Measurements from ENCODE around the gene CUX1.
"Not testable (repeated sequence)": the region's sequence is repeated elsewhere in the genome, so short reads cannot be mapped to it uniquely, and the experiment has no call there.

The CUX1 gene

DNA sequence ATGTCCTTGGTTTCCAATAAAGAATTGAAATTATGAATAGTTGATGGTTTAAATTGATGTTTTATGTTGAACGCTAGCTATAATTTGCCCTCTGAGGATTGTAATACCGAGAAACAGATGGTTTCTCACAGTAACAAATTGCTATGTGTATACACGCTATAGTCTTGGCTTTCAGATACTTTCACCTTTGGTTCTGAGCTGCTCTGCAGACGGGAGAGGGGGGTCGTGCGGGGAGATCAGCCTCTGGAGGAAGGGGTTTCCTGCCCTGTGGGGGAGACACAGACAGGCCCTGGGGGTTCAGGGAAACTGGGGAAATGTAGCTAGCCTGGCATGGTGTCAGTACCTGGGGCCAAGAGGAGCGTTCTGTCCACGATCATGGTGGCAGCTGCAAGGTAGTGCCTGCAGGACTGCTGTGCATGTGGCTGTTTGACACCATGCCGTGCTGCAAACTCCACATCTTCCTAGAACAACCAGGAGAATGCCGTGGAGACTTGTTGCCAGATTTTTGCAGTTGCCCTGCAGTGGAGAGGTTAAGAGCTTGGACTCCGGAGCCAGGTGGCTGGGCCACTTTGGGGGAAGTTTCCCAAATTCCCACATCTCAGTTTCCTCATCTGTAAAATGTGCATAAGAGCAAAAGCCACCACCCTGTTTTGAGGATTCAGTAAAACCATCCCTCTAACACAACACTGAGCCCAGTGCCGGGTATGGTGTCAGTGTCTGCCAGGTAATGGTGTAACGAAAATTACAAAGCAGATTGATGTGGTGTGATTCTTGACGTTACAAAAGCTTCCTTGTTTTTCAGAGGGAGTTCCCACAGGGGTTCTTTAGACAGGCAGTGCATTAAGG lies 167.9 kb downstream of the CUX1 start:
- Histone ChIP-seq H3K4me1 (ENCODE audit: control insufficient read depth, low read length) (peaks cover 98% of the 10 kb centered on the region), H3K9me2 (replicated peaks; ENCODE audit: control insufficient read depth, low read length) (no peaks in the 10 kb centered on the region), H3K9me3 (ENCODE audit: control insufficient read depth, insufficient read depth, low read length) (peaks cover 9% of the 10 kb centered on the region; the same call in 1 of the 2 replicates), H3K4me2 (ENCODE audit: low read length) (peak overlapping the region; percentile 66), H3K36me3 (ENCODE audit: control insufficient read depth, low read length) (peaks cover 44% of the 10 kb centered on the region), H4K20me1 (ENCODE audit: control insufficient read depth, insufficient read depth, low read depth, low read length) (no peaks in the 10 kb centered on the region), H3K79me2 (ENCODE audit: control insufficient read depth, low read length) (peaks cover 80% of the 10 kb centered on the region), H3K4me3 (ENCODE audit: low read length) (peak overlapping the region; percentile 70), H3K27ac (ENCODE audit: low read depth, low read length) (peak overlapping the region; percentile 91), H3K27me3 (ENCODE audit: control insufficient read depth, low read length) (no peaks in the 10 kb centered on the region), H3F3A (ENCODE audit: control insufficient read depth, insufficient read depth) (peaks cover 68% of the 10 kb centered on the region)
- TF ChIP-seq EZH2phosphoT487 (IDR thresholded peaks at IDR 0.05; ENCODE audit: borderline replicate concordance, low read length) = no peak
- TF ChIP-seq, protein P1, sequence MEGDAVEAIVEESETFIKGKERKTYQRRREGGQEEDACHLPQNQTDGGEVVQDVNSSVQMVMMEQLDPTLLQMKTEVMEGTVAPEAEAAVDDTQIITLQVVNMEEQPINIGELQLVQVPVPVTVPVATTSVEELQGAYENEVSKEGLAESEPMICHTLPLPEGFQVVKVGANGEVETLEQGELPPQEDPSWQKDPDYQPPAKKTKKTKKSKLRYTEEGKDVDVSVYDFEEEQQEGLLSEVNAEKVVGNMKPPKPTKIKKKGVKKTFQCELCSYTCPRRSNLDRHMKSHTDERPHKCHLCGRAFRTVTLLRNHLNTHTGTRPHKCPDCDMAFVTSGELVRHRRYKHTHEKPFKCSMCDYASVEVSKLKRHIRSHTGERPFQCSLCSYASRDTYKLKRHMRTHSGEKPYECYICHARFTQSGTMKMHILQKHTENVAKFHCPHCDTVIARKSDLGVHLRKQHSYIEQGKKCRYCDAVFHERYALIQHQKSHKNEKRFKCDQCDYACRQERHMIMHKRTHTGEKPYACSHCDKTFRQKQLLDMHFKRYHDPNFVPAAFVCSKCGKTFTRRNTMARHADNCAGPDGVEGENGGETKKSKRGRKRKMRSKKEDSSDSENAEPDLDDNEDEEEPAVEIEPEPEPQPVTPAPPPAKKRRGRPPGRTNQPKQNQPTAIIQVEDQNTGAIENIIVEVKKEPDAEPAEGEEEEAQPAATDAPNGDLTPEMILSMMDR (IDR thresholded peaks at IDR 0.05; ENCODE audit: low read depth, low read length, poor library complexity, severe bottlenecking) = no peak

DNA sequence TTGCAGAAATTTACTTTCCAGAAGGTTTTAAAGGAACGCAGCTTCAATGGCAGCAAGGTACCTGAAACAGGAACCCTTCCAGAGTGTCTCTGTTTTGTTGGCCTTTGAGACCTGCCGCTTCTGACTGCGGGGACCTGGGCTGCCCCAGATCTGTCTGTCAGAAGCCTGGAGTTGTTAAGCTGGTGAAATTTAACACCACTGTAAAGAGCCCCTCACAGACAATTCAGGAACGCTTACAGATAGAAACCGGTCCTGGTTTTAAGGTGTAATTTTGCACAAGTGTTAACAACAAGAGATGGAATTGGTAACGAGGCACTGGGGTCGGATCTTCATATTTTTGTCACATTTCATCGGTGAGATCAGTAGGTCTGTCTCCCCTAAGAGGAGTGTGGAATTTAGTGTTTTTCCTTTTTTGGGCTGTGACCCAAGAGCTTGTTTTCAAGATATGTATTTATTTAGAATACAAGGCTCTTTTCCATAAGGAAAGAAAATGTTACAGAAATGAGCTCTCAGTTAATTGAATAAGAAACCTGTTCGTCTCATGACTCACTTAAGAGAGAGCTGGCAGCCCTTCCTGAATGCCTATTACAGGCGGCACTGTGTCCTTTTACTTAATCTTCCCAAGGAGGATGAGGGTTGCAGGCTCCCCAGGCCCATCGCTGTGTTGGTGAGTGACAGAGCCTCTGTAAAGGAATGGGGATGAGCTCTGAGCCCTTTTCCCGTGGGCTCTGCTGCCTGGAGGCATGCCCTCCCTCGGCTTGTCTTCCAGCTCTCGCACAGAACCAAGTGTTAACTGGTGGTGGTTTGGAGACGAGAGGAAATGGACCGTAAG lies 168.7 kb downstream of the CUX1 start:
- Histone ChIP-seq H3K4me2 (ENCODE audit: low read length) (peak overlapping the region; percentile 66), H3K27ac (ENCODE audit: low read depth, low read length) (peak overlapping the region; percentile 91), H3K9me3 (ENCODE audit: control insufficient read depth, insufficient read depth, low read length) (peaks cover 9% of the 10 kb centered on the region; the same call in 1 of the 2 replicates), H3K4me3 (ENCODE audit: low read length) (peak overlapping the region; percentile 70), H3K4me1 (ENCODE audit: control insufficient read depth, low read length) (peaks cover 96% of the 10 kb centered on the region), H3K9me2 (replicated peaks; ENCODE audit: control insufficient read depth, low read length) (no peaks in the 10 kb centered on the region), H4K20me1 (ENCODE audit: control insufficient read depth, insufficient read depth, low read depth, low read length) (no peaks in the 10 kb centered on the region), H3K36me3 (ENCODE audit: control insufficient read depth, low read length) (peaks cover 43% of the 10 kb centered on the region), H3K79me2 (ENCODE audit: control insufficient read depth, low read length) (peaks cover 71% of the 10 kb centered on the region), H3K27me3 (ENCODE audit: control insufficient read depth, low read length) (no peaks in the 10 kb centered on the region), H3F3A (ENCODE audit: control insufficient read depth, insufficient read depth) (peaks cover 69% of the 10 kb centered on the region)
- no peak for TF ChIP-seq EZH2phosphoT487 (IDR thresholded peaks at IDR 0.05; ENCODE audit: borderline replicate concordance, low read length)
- TF ChIP-seq, protein P1 (IDR thresholded peaks at IDR 0.05; ENCODE audit: low read depth, low read length, poor library complexity, severe bottlenecking) = no peak

DNA sequence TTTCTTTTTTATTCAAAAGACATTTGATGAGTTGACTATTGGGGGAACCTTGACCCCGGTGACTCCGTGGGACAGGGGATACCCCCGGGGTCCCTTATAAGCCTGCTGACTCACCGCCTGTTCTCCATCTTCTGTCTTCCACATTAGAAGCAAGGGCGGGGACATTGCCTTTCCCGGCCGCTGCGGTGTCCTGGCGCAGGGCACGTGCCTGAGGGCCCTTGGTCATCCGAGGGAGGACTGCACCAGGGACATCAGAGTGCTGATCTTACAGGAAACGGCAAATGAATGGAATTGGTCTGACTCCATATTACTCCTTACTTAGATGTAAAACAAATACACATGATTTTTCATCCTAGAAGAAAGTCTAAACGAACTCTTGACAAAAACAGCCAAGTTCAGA lies 170.1 kb downstream of the CUX1 start:
- Histone ChIP-seq H3K79me2 (ENCODE audit: control insufficient read depth, low read length) (peaks cover 66% of the 10 kb centered on the region), H3F3A (ENCODE audit: control insufficient read depth, insufficient read depth) (peaks cover 65% of the 10 kb centered on the region), H3K4me2 (ENCODE audit: low read length) (peak overlapping the region; percentile 66), H3K27me3 (ENCODE audit: control insufficient read depth, low read length) (no peaks in the 10 kb centered on the region), H3K4me1 (ENCODE audit: control insufficient read depth, low read length) (peaks cover 96% of the 10 kb centered on the region), H3K9me2 (replicated peaks; ENCODE audit: control insufficient read depth, low read length) (no peaks in the 10 kb centered on the region), H3K36me3 (ENCODE audit: control insufficient read depth, low read length) (peaks cover 40% of the 10 kb centered on the region), H3K27ac (ENCODE audit: low read depth, low read length) (peak overlapping the region; percentile 91), H3K4me3 (ENCODE audit: low read length) (peak overlapping the region; percentile 70), H4K20me1 (ENCODE audit: control insufficient read depth, insufficient read depth, low read depth, low read length) (no peaks in the 10 kb centered on the region), H3K9me3 (ENCODE audit: control insufficient read depth, insufficient read depth, low read length) (peaks cover 9% of the 10 kb centered on the region; the same call in 1 of the 2 replicates)
- TF ChIP-seq EZH2phosphoT487 (IDR thresholded peaks at IDR 0.05; ENCODE audit: borderline replicate concordance, low read length) = no peak
- TF ChIP-seq, protein P1 (IDR thresholded peaks at IDR 0.05; ENCODE audit: low read depth, low read length, poor library complexity, severe bottlenecking) = no peak

DNA sequence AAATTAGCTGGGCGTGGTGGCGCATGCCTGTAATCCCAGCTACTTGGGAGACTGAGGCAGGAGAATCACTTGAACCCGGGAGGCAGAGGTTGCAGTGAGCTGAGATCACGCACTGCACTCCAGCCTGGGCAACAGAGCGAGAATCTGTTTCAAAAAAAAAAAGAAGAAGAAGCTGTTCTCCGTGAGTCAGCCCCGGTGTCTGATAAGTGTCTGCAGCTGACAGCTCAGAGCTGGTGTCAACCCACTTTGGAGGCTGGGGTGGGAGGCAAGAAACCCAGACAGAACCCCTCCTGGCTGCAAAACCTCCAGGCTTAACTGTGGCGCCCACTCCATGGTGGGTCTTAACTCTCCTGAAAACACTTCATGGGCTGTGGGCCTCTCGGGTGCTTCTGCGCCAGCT lies 170.6 kb downstream of the CUX1 start:
- H3K27me3 ChIP-seq (ENCODE audit: control insufficient read depth, low read length); H4K20me1 ChIP-seq (ENCODE audit: control insufficient read depth, insufficient read depth, low read depth, low read length); H3K9me2 ChIP-seq (replicated peaks; ENCODE audit: control insufficient read depth, low read length); H3K9me3 ChIP-seq (ENCODE audit: control insufficient read depth, insufficient read depth, low read length): not testable (repeated sequence)
- Histone ChIP-seq H3F3A (ENCODE audit: control insufficient read depth, insufficient read depth) (peaks cover 62% of the 10 kb centered on the region), H3K4me1 (ENCODE audit: control insufficient read depth, low read length) (peaks cover 96% of the 10 kb centered on the region), H3K4me3 (ENCODE audit: low read length) (peak overlapping the region; percentile 70), H3K27ac (ENCODE audit: low read depth, low read length) (peak overlapping the region; percentile 91), H3K36me3 (ENCODE audit: control insufficient read depth, low read length) (peaks cover 36% of the 10 kb centered on the region), H3K79me2 (ENCODE audit: control insufficient read depth, low read length) (peaks cover 66% of the 10 kb centered on the region), H3K4me2 (ENCODE audit: low read length) (peak overlapping the region; percentile 66)
